GM19468 (cell line): ENCODE measurements around the gene PLEKHA7.

Experiments used
- ATAC-seq: cut with Tn5 transposase; IDR thresholded peaks from one replicate; pipeline ENCODE4 v1.9.1; 2021; ENCODE audit warnings: mild to moderate bottlenecking, moderate library complexity, moderate number of reproducible peaks; ENCODE audit not compliant: unreplicated experiment; ENCODE audit errors: extremely low read depth

Gene PLEKHA7

GRCh38 chr11:16783321-16783801, 230.9 kb downstream of the PLEKHA7 start:
- no peak for ATAC-seq

- ATAC-seq: no peak
Measured at GRCh38 chr11:16781936-16782919, 232.0 kb downstream of the PLEKHA7 start.

GRCh38 chr11:16780698-16781550, 233.3 kb downstream of the PLEKHA7 start:
- ATAC-seq: no peak

- no peak for ATAC-seq
Measured at GRCh38 chr11:16780146-16780545, 234.1 kb downstream of the PLEKHA7 start.

GRCh38 chr11:16779436-16779835, 234.8 kb downstream of the PLEKHA7 start:
- ATAC-seq: no peak

GRCh38 chr11:16778876-16779275, 235.3 kb downstream of the PLEKHA7 start:
- ATAC-seq: no peak

GRCh38 chr11:16778286-16778685, 235.9 kb downstream of the PLEKHA7 start:
- ATAC-seq: no peak

GRCh38 chr11:16777613-16777975, 236.6 kb downstream of the PLEKHA7 start:
- no peak for ATAC-seq

- no peak for ATAC-seq
Measured at GRCh38 chr11:16776711-16777612, 237.3 kb downstream of the PLEKHA7 start.

GRCh38 chr11:16775614-16776283, 238.5 kb downstream of the PLEKHA7 start:
- no peak for ATAC-seq

GRCh38 chr11:16774936-16775613, 239.1 kb downstream of the PLEKHA7 start:
- ATAC-seq: no peak

- ATAC-seq: no peak
Measured at GRCh38 chr11:16773981-16774935, 240.0 kb downstream of the PLEKHA7 start.

- ATAC-seq: no peak
Measured at GRCh38 chr11:16772141-16772512, 242.1 kb downstream of the PLEKHA7 start.

GRCh38 chr11:16771350-16772140, 242.7 kb downstream of the PLEKHA7 start:
- ATAC-seq: no peak

- ATAC-seq: no peak
Measured at GRCh38 chr11:16770016-16770415, 244.2 kb downstream of the PLEKHA7 start.

GRCh38 chr11:16769386-16769785, 244.8 kb downstream of the PLEKHA7 start:
- ATAC-seq: no peak

GRCh38 chr11:16767957-16768356, 246.3 kb downstream of the PLEKHA7 start:
- ATAC-seq: no peak
